ENCODE results near the gene SLC15A4. TPM values are rescaled to one million over a fixed set of nuclear protein-coding genes. Genes with fewer than 3 reads are reported as not detected.

The SLC15A4 gene
- total RNA-seq, 1 experiment from 2014 or later = 20.6 TPM

DNA sequence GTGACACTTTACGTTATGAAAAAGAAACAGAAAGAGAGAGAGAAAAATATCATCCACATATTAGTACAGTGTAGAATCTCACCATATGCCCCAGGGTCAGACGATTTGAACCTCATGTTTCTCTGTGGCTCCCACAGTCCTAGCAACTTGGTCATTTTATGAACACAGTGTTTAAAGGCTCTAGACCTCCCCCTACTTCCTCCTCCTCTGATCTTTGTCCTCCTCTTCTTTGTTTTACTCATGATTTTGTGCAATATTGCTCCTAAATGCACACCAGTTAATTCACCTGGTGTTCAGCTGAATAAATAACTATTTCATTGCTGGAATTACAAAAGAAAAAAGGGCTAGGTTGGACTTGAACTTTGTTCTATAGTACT lies 47.7 kb upstream of the SLC15A4 start:
- RAD21 ChIA-PET (ENCODE audit: low non-redundant PET in 1 of 2, low total read pairs in 2 of 2, uncharacterized antibody in 2 of 2, unreplicated experiment in 2 of 2) = no interaction called here
- no peak overlapping the region for H2AFZ ChIP-seq (ENCODE audit: low read depth, low read length, poor library complexity, severe bottlenecking)
- no peak overlapping the region for H3K9ac ChIP-seq (ENCODE audit: low read length)
- H4K20me1 ChIP-seq (ENCODE audit: insufficient read depth) = no peaks in the 10 kb centered on the region
- no peak overlapping the region for H3K4me3 ChIP-seq (replicated peaks in 1 of 2; ENCODE audit: low read depth in 1 of 2, low read length in 2 of 2)
- POLR2A ChIA-PET = no interaction called here
- intact Hi-C loops (cut with micrococcal nuclease) = no loop called here
- H3K27ac ChIP-seq (ENCODE audit: low read depth, low read length) = no peak overlapping the region
- no peaks in the 10 kb centered on the region for H3K36me3 ChIP-seq (ENCODE audit: control insufficient read depth in 1 of 2, insufficient read depth in 2 of 2, low read length in 2 of 2)
- CTCF ChIA-PET = no interaction called here
- H3K9me3 ChIP-seq (ENCODE audit: control insufficient read depth in 1 of 2, insufficient read depth in 1 of 2, low read depth in 1 of 2, low read length in 2 of 2) = no peaks in the 10 kb centered on the region; a peak in 1 of 4 replicates
- no TSS peak for BruUV-seq (replicated peaks)
- no peaks in the 10 kb centered on the region for H3K4me1 ChIP-seq (ENCODE audit: control insufficient read depth in 1 of 2, insufficient read depth in 2 of 2, low read length in 2 of 2)
- TF ChIP-seq MAX (IDR thresholded peaks at IDR 0.05) (no peak), SP1 (IDR thresholded peaks at IDR 0.05; ENCODE audit: low read depth) (no peak), SIN3A (IDR thresholded peaks at IDR 0.05; ENCODE audit: low read depth) (no peak), CBX3 (IDR thresholded peaks at IDR 0.05; ENCODE audit: low read depth) (no peak), FOSL1 (IDR thresholded peaks at IDR 0.05; ENCODE audit: low read depth) (no peak), EZH2phosphoT487 (IDR thresholded peaks at IDR 0.05; ENCODE audit: borderline replicate concordance) (no peak), SRF (IDR thresholded peaks at IDR 0.05; ENCODE audit: low read depth) (no peak), EGR1 (IDR thresholded peaks at IDR 0.05; ENCODE audit: low read depth) (no peak), TCF7L2 (IDR thresholded peaks at IDR 0.05; ENCODE audit: borderline replicate concordance, extremely low read depth, insufficient read depth, insufficient read length) (no peak), ZFX (IDR thresholded peaks at IDR 0.05) (no peak), ZNF274 (IDR thresholded peaks at IDR 0.05; ENCODE audit: low read depth, low read length) (no peak), POLR2A (IDR thresholded peaks at IDR 0.05; ENCODE audit: borderline replicate concordance, extremely low read depth, insufficient read depth, insufficient read length) (no peak), POLR2AphosphoS5 (IDR thresholded peaks at IDR 0.05; ENCODE audit: low read depth, low read length) (no peak)
- TF ChIP-seq, protein P1, sequence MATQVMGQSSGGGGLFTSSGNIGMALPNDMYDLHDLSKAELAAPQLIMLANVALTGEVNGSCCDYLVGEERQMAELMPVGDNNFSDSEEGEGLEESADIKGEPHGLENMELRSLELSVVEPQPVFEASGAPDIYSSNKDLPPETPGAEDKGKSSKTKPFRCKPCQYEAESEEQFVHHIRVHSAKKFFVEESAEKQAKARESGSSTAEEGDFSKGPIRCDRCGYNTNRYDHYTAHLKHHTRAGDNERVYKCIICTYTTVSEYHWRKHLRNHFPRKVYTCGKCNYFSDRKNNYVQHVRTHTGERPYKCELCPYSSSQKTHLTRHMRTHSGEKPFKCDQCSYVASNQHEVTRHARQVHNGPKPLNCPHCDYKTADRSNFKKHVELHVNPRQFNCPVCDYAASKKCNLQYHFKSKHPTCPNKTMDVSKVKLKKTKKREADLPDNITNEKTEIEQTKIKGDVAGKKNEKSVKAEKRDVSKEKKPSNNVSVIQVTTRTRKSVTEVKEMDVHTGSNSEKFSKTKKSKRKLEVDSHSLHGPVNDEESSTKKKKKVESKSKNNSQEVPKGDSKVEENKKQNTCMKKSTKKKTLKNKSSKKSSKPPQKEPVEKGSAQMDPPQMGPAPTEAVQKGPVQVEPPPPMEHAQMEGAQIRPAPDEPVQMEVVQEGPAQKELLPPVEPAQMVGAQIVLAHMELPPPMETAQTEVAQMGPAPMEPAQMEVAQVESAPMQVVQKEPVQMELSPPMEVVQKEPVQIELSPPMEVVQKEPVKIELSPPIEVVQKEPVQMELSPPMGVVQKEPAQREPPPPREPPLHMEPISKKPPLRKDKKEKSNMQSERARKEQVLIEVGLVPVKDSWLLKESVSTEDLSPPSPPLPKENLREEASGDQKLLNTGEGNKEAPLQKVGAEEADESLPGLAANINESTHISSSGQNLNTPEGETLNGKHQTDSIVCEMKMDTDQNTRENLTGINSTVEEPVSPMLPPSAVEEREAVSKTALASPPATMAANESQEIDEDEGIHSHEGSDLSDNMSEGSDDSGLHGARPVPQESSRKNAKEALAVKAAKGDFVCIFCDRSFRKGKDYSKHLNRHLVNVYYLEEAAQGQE (IDR thresholded peaks at IDR 0.05; ENCODE audit: low read depth) = no peak
- no peak for DNase-seq (ENCODE audit: low read depth, low spot score)
- no peaks in the 10 kb centered on the region for H3K27me3 ChIP-seq (ENCODE audit: insufficient read depth, low read length)
- no peaks in the 10 kb centered on the region for H3K9me2 ChIP-seq (ENCODE audit: insufficient read depth)
- H3K79me2 ChIP-seq (ENCODE audit: insufficient read depth, low read length) = no peaks in the 10 kb centered on the region
- no peak overlapping the region for H3K4me2 ChIP-seq (ENCODE audit: low read length)
- ATAC-seq = no peak
